HG02759 (cell line): ENCODE results near the gene STUM.
A peak's percentile ranks its signal among the peaks of the same experiment; 100 is the strongest.

Experiments
- ATAC-seq: cut with Tn5 transposase; IDR thresholded peaks from one replicate; pipeline ENCODE4 v1.9.1; 2021; ENCODE audit warnings: mild to moderate bottlenecking, moderate library complexity; ENCODE audit not compliant: unreplicated experiment

Gene STUM

GRCh38 chr1:226619031-226619430 lies 70.5 kb downstream of the STUM start:
- no peak for ATAC-seq

DNA sequence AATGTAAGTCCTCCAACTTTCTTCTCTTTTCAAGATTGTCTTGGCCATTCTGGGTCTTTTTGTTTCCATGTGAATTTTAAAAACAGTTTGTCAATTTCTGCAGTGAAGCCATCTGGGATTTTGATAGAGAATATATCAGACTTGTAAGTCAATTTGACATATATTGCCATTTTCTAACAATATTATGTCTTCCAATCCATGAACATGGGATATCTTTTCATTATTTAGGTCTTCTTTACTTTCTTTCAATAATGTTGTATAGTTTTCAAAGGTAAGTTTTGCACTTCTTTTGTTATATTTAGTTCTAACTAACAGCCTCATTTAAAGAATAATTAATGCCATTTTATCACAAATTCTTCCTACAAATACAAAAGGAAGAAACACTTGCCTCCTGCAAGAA lies 73.4 kb downstream of the STUM start:
- no peak for ATAC-seq

GRCh38 chr1:226624526-226624925 lies 76.0 kb downstream of the STUM start:
- ATAC-seq = no peak

- no peak for ATAC-seq
These were observed 76.8 kb downstream of the STUM start for GRCh38 chr1:226625326-226625725.

DNA sequence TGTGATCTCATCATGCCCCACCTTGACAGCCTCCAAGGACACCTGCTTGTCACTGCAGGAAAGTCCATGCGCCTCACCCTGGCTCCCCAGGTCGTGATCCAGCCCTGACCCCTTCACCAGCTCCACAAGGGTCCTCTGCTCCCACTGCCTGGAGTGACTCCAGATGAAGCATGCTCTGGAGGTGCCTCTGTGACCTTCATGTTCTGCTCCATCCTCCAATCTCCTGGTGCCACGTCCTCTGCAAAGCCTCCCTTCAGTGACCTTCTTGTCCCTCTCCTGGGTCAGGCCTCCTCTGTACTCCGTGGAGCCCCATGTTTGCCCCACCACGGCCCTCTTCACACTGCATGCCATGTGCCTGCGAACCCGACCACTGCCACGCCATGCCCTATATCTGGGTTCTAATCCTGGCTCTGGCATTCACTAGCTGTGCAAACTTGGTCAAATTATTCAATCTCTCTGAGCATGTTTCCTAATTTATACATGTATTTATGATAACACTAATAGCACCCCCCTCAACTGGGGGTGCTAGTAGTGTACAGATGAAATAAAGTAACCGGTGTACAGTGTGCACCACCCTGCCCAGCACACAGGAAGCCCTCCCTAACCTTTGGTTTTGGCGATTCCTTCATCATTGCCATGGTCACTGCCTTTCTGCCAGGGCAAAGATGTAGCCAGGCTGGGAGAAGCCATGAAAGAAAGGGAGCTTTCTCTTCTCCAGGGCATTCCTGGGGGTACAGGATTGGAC lies 77.4 kb downstream of the STUM start:
- ATAC-seq = peak; percentile 20

DNA sequence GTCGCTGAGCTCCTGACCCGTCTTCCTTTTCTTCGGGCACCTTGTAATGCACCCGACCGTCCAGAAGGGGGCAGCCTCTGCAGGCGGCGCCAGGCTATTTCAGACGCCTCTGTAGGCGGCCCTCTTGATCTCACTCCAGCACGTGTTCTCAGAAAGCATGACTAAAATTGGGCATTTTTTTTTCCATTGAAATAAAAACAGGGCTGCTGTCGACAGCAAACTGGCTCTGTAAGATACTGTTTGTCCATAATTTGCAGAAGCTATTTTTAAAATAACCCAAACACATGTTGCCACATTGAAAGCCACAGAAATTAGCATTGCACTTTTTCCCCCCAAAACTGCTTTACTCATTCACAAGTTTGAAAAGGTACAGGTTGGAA lies 78.0 kb downstream of the STUM start:
- peak; percentile 77 for ATAC-seq

DNA sequence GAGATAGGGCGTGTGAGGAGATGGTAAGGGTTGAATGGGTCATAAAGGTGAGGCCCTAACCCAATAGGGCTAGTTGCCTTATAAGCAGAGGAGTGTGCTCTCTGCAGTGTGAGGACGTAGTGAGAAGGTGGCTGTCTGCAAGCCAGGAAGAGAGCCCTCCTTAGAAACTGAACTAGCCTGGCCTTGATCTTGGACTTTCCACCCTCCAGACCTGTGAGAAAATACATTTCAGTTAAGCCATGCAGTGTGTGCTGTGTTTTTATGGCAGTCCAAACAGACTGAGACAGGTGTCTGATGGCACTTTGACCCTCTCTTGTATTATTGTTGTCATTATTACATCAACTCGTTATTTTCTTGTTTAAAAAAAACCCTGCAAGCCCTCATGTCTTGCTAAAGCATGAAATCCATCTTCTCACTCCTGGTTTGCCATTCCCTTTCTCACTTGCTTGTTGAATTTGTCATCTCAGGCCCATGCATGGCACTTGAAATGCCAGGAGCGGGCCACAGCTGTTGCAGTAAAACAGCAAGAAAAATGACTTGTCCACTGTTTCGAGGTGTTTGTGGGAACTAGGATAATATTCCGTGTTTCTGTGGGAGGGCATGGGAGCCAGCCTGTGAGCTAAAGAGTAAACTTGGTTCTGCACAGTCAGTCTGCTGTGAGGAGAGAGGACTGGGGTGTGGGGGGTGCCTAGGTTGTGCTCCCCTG lies 78.6 kb downstream of the STUM start:
- ATAC-seq = no peak

DNA sequence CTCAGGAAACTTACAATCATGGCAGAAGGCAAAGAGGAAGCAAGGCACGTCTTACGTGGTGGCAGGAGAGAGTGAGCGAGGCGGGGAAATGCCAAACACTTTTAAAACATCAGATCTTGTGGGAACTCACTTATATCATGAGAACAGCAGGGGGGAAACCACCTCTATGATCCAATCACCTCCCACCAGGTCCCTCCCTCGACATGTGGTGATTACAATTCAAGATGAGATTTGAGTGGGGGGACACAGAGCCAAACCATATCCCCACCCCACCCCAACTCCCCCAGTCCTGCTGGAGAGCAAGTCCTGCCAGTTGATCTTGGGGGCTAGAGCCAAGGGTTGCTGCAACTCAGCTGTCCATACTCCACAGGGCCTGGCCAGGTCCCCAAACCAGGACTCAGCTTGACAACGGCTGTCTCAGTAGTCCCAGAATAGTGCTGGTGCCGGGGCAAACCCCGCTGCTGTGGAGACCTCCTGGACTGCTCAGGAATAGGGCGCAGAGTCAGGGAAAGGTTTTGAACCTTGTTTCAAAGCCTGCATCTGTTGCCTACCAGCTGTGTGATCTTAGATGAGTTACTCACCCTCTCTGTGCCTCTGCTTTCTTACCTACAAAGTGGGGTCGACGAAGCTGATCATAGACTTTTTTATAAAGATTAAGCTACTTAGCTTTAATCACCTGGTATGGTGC lies 79.5 kb downstream of the STUM start:
- no peak for ATAC-seq

- no peak for ATAC-seq
These were observed 80.1 kb downstream of the STUM start for GRCh38 chr1:226628612-226629155.

GRCh38 chr1:226629210-226629895 lies 80.8 kb downstream of the STUM start:
- no peak for ATAC-seq

DNA sequence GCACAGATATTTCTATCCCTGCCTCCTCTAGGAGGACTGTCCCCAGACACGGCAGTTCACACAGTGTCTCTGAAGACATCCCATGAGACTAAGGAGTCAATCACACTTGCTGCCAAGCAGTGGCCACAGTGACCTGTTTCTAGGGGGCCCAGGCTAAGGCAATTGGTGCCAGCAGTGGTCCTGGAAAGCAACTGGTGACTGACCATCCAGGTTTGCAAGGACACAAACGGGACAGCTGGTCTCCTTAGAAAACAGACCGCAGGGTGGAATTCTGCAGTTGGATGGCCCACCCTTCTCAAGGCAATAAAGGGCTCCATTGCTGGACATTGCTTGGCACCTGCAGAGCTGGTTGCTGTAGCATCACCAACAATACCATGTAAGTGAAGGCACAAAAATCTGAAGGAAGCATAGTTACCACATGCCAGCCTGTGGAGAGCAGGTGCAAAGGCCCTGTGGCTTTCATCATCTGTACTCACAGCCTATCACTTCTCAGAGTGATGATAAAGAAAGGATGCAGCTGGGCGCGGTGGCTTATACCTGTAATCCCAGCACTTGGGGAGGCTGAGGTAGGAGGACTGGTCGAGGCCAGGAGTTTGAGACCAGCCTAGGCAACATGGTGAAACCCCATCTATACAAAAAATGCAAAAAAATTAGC lies 81.5 kb downstream of the STUM start:
- no peak for ATAC-seq

DNA sequence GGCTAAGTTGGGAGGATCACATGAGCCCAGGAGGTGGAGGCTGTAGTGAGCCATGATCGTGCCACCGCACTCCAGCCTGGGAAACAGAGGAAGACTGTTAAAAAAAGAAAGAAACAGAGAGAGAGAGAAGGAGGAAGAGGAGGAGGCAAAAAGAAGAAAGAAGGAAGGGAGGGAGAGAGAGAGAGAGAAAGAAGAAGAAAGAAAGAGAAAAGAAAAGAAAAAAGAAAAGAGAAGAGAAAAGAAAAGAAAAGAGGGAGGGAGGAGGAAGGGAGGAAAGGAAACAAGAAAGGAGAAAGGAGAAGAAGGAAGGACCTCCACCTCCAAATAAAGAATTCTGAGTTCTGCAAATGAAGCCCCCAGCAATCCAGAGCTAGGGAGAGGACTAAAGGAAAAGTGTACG lies 82.0 kb downstream of the STUM start:
- ATAC-seq = no peak

DNA sequence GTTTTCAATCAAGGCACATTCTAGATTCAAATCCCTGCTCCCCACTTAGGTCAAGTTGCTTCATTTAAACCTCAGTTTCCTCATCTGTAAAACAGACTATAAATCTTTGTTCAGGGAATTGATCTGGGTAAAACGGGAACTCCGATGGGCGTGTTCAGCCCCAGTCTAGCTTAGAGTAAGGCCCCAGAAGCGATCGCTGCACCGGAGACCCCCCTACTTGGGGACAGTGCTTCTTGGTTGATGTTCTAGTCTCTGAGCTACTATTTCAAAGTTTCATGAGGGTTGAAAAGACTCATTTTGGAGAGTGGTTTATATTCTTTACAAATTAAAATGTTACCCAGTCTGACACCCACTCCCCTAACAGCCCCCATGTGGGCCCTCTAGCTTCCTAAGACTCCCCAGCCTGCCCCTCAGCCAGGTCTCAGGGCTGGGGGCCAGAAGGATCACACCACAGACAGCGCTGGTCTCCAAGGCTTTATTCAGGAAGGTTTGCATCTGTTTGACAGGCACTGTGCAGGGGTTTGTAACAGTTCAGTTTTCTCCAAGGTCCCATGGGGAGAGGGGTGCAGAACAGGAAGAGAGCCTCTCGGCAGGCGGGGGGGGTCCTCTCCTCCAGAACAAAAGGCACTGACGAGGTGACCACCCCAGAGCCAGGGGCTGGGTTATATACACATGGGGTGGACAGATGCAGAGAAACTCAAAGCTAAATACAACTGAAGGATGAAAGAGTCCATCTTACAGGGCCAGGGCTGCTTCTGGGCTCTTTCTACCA lies 82.9 kb downstream of the STUM start:
- ATAC-seq = no peak

GRCh38 chr1:226632169-226632879 lies 83.8 kb downstream of the STUM start:
- no peak for ATAC-seq

- ATAC-seq = peak; percentile 45
These were observed 84.4 kb downstream of the STUM start for GRCh38 chr1:226632922-226633351.

GRCh38 chr1:226633541-226634165 lies 85.1 kb downstream of the STUM start:
- peak; percentile 7 for ATAC-seq

- peak; percentile 75 for ATAC-seq
These were observed 85.6 kb downstream of the STUM start for GRCh38 chr1:226634166-226634588.

- no peak for ATAC-seq
These were observed 86.2 kb downstream of the STUM start for GRCh38 chr1:226634611-226635246.
